ENCODE data around the gene ZFHX2.

The ZFHX2 gene

DNA sequence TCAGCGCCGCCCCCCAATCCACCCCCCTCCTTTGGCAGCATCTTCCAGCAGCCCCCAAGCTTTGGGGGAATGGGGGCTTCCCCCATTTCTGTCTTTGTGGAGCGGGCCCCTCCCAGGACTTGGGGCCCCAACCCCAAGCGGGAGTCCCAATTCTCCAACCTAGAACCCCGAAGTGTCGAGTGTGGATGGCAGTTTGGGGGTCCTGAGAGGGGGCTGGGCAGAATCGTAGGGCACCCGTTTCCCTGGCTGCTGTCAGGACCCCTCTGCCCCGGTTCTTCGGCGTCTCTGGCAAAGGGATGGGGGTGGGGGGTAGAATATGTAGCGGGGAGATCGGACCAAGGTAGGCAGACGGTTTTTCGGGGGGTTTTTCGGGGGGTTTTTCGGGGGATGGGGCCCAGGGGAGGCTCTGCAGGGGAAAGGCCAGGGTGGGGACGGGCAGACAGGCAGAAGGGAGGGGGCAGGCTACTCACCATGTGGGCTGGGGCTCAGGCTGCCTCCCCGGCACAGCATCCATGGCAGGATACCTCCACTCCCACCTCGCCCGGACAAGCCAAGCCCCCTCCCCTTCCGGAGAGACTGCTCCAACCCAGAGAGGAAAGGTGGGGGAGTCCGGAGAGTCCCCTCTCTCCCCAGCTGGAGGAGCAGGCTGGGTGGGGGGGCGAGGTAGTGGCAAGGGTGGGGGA is 26.3 kb upstream of the ZFHX2 start:
- H3K4me3 ChIP-seq (ENCODE audit: low read depth, low read length) = no peak overlapping the region
- TF ChIP-seq, protein P1, sequence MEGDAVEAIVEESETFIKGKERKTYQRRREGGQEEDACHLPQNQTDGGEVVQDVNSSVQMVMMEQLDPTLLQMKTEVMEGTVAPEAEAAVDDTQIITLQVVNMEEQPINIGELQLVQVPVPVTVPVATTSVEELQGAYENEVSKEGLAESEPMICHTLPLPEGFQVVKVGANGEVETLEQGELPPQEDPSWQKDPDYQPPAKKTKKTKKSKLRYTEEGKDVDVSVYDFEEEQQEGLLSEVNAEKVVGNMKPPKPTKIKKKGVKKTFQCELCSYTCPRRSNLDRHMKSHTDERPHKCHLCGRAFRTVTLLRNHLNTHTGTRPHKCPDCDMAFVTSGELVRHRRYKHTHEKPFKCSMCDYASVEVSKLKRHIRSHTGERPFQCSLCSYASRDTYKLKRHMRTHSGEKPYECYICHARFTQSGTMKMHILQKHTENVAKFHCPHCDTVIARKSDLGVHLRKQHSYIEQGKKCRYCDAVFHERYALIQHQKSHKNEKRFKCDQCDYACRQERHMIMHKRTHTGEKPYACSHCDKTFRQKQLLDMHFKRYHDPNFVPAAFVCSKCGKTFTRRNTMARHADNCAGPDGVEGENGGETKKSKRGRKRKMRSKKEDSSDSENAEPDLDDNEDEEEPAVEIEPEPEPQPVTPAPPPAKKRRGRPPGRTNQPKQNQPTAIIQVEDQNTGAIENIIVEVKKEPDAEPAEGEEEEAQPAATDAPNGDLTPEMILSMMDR (IDR thresholded peaks at IDR 0.05; ENCODE audit: low read depth, low read length) = no peak

DNA sequence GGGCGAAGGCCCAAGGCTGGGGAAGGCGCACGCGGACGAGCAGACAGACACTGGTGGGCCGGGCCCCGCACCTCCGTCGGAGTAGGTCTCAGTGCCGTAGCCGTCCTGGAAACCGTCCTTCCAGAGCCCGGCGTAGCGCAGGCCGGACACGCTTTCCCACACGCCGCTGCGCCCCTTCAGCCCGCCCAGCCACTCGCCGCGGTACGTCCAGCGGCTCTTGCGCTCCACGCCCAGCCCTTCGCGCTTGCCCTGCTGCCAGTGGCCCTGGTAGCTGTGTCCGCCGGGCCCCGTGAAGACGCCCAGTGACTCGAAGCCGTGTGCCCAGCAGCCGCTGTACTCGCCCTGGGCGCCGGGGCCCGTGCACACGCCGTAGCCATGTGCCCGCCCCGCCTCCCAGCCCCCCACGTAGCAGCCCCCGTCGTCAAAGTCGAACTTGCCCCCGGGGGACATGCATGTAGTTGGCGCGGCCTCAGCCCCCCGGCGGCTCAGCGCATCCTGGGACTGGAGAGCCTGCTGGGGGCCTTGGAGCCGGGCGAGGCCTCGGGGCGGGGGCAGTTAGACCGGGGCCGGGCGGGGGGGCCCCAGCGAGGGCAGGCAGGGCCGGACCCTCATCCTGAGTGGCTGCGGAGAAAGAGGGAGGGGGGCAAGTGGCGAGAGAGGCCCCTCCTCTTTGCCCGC is 25.6 kb upstream of the ZFHX2 start:
- no peak overlapping the region for H3K4me3 ChIP-seq (ENCODE audit: low read depth, low read length)
- TF ChIP-seq, protein P1 (IDR thresholded peaks at IDR 0.05; ENCODE audit: low read depth, low read length) = no peak

DNA sequence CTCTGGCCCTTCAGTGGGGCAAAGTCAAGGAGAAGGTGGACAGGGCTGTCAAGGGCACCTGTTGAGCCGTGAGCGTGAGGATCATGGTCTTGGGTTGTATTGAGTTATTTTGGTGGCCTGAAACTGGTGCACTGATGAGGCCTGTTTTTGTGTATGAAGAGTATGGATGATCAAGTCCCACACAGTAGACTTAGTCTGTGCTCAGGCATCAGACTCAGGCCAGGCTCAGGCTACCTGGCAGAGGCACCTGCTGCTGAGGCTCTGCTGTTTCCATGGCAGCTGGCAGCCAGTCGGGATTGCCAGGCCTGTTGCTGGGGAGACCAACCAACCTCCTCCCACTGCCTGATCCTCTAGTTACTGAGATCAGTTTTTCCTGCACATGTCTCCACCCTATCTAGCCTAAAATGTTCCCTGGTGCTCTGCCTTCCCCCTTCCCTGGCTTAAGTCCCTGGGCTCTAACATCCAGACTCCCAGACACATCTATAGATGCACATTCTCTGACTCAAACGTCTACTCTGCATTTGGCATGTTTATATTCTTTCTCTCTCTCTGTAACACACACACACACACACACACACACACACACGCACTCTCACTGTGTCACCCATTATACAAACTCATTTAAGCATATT is 21.9 kb upstream of the ZFHX2 start:
- H3K4me3 ChIP-seq (ENCODE audit: low read depth, low read length) = no peak overlapping the region
- TF ChIP-seq, protein P1 (IDR thresholded peaks at IDR 0.05; ENCODE audit: low read depth, low read length) = no peak

DNA sequence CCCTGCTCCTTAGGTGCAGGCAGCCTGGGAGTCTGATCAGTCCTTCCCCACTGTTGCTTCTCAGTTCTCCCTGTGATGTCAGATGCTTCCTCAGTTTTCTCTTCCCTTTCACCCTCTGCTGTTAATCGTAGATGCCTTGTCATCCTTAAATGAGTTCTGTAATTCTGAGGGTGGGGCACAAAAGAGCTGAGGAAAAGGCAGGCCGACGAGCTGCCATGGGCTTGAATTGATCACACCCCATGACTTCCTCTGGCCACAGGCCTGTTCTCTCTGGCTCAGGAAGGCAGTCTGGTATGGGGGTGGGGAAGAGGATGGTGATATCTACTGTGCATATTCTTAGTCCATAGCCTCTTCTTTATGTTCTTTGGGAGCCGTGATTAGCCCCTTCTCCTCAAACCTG is 21.3 kb upstream of the ZFHX2 start:
- TF ChIP-seq, protein P1 (IDR thresholded peaks at IDR 0.05; ENCODE audit: low read depth, low read length) = no peak
- H3K4me3 ChIP-seq (ENCODE audit: low read depth, low read length) = no peak overlapping the region

DNA sequence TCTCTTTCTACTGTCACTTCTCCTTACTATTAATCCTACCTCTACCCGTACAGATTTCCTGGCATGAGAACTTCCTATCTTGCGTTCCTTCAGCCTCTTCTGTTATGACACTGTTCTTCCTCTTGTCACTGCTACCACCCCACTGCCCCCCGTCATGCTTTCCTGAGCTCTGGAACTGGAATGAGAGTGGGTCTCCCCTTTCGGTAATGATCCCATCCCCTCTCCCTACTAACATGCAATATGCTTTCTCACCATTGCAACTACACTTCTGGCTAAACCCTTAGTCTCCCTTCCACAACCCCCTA is 20.9 kb upstream of the ZFHX2 start:
- TF ChIP-seq, protein P1 (IDR thresholded peaks at IDR 0.05; ENCODE audit: low read depth, low read length) = no peak
- no peak overlapping the region for H3K4me3 ChIP-seq (ENCODE audit: low read depth, low read length)

DNA sequence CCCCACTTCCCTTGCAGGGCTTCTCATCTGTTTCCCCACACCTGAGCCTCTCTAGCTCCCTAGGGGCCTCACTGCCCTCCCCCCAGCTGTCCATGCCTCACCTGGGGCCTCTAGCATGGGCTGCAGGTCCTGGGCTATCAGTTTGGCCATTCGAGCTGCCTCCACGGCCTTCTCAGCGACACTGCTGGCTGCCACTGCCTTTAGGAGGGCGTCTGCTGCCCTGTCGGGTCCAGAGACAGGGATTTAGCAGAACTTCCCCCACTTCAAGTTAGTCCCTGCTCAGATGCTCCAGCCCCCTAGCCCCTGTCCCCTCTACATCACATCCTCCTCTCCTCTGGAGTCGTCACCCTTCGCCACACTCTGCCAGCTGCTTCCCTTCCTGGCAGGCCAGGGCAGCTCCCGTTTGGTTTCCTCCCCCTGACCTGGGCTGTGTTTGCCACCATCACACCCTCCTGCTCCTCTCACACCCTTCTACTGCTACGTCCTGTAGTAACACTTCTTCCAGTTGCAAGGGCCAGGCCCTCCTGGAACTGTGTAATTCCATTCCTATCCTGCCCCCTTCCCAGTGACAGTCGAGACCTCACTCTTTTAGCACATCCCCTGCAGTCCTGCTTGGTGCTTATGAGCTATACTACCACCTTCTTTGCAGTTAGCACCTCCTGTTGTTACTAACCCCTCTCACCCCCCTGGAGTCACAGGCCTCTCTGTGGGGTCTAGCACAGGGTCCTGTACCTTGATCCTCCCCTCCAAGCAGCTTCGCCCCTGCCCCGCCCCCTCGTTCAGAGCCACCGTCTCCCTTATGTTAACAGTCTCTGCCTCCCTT is 20.3 kb upstream of the ZFHX2 start:
- H3K4me3 ChIP-seq (ENCODE audit: low read depth, low read length) = no peak overlapping the region
- TF ChIP-seq, protein P1 (IDR thresholded peaks at IDR 0.05; ENCODE audit: low read depth, low read length) = no peak

All from WI38 (cell line).